Brain microvascular endothelial cell (primary cell): Measurements from ENCODE around the gene ISG20.

ENCODE experiments used
- DNase-seq: peaks from one replicate; pipeline ENCODE4 v3.0.0-alpha.2; 2020
- H3K27ac ChIP-seq: fragments of 250-450 bp; sonication (Bioruptor Pico); 2 replicates; pipeline ENCODE4 v1.5.1; 2020; ENCODE audit warnings: mild to moderate bottlenecking, moderate library complexity
- H3K27me3 ChIP-seq: fragments of 250-450 bp; sonication (Bioruptor Pico); replicated peaks from 2 replicates; pipeline ENCODE4 v1.5.1; 2020; ENCODE audit warnings: mild to moderate bottlenecking
- H3K36me3 ChIP-seq: fragments of 250-450 bp; sonication (Bioruptor Pico); replicated peaks from 2 replicates; pipeline ENCODE4 v1.5.1; 2020; ENCODE audit warnings: mild to moderate bottlenecking
- H3K4me3 ChIP-seq: 2 replicates; pipeline ENCODE4 v1.5.1; 2011; ENCODE audit warnings: low read depth, mild to moderate bottlenecking, control low read depth, low read length, moderate library complexity
- CTCF ChIP-seq: IDR thresholded peaks from 2 replicates; pipeline ENCODE4 v1.5.1; 2011; ENCODE audit warnings: low read depth, mild to moderate bottlenecking, moderate library complexity, low read length, control low read depth, inconsistent platforms; ENCODE audit errors: missing control alignments
- in situ Hi-C: cut with HindIII; loops from 2 replicates; pipeline ENCODE4 v1.10.0; 2017; ENCODE audit warnings: low sequenced_read_pairs, low pct_ligation_motif_present

Gene ISG20

GRCh38 chr15:88644741-88645140, 5.9 kb downstream of the ISG20 start:
- H3K4me3 ChIP-seq = no peak overlapping the region
- TF ChIP-seq CTCF = no peak
- H3K27ac ChIP-seq = no peak overlapping the region
- H3K27me3 ChIP-seq = no peaks in the 10 kb centered on the region
- DNase-seq = no peak
- no peaks in the 10 kb centered on the region for H3K36me3 ChIP-seq
- in situ Hi-C loops = no loop called here

- no peak overlapping the region for H3K27ac ChIP-seq
- H3K36me3 ChIP-seq = no peaks in the 10 kb centered on the region
- H3K27me3 ChIP-seq = no peaks in the 10 kb centered on the region
- no peak for TF ChIP-seq CTCF
- no peak overlapping the region for H3K4me3 ChIP-seq
- in situ Hi-C loops = no loop called here
- DNase-seq = no peak
Measured at GRCh38 chr15:88645171-88646087, 6.6 kb downstream of the ISG20 start.

GRCh38 chr15:88646088-88646405, 7.2 kb downstream of the ISG20 start:
- no peaks in the 10 kb centered on the region for H3K27me3 ChIP-seq
- no peak for TF ChIP-seq CTCF
- H3K36me3 ChIP-seq = no peaks in the 10 kb centered on the region
- no peak overlapping the region for H3K27ac ChIP-seq
- H3K4me3 ChIP-seq = no peak overlapping the region
- no peak for DNase-seq
- in situ Hi-C loops = no loop called here

- Histone ChIP-seq H3K36me3 (no peaks in the 10 kb centered on the region), H3K27me3 (no peaks in the 10 kb centered on the region), H3K4me3 (no peak overlapping the region), H3K27ac (no peak overlapping the region)
- no peak for DNase-seq
- TF ChIP-seq CTCF = no peak
- in situ Hi-C loops = no loop called here
Measured at GRCh38 chr15:88646951-88647350, 8.1 kb downstream of the ISG20 start.

- no peak for DNase-seq
- H3K4me3 ChIP-seq = no peak overlapping the region
- H3K27ac ChIP-seq = no peak overlapping the region
- no peaks in the 10 kb centered on the region for H3K27me3 ChIP-seq
- no peak for TF ChIP-seq CTCF
- no peaks in the 10 kb centered on the region for H3K36me3 ChIP-seq
- in situ Hi-C loops = no loop called here
Measured at GRCh38 chr15:88647351-88648105, 8.7 kb downstream of the ISG20 start.
